Activated effector memory CD4-positive, alpha-beta T cell treated with Interleukin-2 at 50 U/mL for 16 hours (primary cell): Measurements from ENCODE around the gene PCDHGA5.
A peak's percentile ranks its signal among the peaks of the same experiment; 100 is the strongest.
"Not testable (repeated sequence)": the region's sequence is repeated elsewhere in the genome, so short reads cannot be mapped to it uniquely, and the experiment has no call there.

Experiments used
- DNase-seq: peaks from one replicate; pipeline ENCODE4 v3.0.0-alpha.2; 2020

The PCDHGA5 gene

DNA sequence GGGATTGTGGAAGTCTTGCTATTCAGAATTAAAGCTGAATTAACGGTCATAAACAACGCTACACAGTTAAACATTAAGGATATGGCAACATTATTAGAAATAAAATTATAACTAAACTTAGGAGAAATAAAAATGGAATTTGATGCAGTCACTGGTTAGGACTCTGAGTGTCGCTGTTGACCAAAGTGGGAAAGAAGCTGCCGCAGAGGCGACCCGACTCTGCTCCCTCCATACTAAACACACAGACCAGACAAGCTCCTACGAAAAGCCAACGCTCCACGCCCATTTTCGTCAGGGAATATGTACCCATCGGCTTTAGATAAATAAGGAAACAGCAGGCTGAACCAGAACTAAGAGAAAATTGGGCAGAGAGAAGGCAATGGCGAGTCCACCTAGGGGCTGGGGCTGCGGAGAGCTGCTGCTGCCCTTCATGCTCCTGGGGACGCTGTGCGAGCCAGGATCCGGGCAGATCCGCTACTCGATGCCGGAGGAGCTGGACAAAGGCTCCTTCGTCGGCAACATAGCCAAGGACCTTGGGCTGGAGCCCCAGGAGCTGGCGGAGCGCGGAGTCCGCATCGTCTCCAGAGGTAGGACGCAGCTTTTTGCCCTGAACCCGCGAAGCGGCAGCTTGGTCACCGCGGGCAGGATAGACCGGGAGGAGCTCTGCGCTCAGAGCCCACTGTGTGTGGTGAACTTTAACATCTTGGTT lies at the start of gene PCDHGA5:
Gene PCDHGA5, plus strand, starts transcription at position 211 of the 709 bp plus-strand sequence. Its CDS starts 169 bp downstream, at position 380.
- no peak for DNase-seq

DNA sequence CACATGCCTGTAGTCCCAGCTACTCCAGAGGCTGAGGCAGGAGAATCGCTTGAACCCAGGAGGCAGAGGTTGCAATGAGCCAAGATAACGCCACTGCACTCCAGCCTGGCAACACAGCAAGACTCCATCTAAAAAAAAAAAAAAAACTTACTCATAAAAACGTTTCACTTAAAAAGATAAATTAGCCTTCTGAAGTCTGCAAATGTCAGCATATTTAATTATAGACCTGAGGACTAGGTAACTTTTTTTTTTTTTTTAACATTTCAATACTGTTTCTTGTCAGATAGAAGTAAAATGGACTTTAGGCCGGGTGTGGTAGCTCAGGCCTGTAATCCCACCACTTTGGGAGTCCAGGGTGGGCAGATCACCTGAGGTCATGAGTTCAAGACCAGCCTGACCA lies 47.0 kb upstream of the PCDHGA5 start:
- DNase-seq = not testable (repeated sequence)

DNA sequence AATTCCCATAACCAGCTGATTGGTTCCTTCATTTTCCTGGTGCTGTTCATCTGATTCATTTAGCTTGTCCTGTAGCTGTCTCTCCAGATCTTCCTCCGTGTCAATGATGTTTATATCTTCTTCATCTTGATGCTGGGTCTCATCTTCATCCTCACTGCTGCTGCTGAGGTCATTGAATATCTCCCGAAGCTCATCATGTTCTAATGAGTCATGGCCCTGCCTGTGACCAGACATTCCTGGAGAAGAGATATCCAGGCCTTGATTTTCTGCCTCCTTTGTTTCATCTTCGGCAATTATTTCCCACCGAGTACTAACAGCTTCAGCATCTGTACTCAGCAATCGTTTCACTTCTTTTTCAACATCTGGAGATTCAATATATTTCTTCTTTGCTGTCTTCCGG lies 44.8 kb upstream of the PCDHGA5 start:
- DNase-seq = no peak

DNA sequence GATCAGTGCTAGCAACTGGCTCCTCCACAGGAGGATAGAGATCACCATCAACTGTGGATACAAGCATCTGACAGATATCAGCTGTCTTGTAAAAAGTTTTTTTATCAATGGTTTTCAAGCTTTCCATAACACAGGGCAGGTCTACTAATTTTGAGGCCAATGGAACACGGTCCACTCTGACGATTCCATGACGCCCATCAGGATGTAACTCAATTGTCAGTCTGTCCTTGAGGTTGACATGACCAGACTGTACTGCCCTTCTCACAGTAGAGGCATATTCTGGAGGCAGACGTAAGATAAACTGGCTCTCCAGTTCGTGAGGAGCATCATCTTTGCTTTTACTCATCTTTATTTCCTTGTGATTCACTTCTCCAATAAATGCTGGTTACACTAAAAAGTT lies 44.3 kb upstream of the PCDHGA5 start:
- DNase-seq = no peak

DNA sequence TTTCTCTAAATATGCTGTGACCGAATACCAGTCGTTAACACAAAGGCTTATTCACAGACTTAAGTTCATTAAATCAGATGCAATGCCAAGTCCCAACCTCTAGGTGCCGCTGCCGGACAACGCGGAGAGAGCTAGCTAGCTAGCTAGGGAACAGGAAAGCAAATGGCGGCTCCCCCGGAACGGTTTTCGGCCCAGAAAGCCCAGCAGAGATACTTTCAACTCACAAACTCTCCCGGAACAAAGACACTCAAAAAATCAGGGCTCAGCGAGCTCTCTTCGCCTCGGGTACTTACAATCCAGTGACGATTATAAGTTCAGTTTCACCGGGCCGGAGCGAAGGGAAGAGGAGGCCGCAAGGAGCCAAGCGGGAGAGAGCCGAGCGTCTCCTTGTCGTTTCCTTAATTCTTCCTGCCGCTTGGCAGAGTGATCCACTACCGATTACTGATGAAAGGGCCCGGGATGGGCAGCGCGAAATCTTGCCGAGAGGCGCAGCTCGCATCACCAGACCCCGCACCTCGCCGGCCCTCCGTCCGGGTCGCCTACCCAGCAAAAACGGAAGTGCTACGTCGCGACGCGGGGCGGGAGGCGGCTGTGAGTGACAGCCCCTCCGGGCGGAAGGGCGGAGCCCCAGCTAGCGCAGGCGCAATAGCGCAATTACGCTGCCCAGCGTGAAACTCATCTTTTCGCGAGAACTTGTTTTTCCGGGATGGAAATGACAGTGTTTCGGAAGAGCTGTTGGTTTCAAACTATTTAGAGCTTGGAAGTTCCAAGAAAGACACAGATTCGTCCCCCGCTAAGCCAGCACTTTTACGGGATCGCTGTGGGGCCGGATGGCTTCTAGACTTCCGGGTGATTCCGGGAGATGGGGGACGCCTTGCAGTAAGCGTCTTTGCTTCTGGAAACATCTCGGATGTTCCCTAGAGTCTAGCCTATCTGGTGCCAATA lies 43.5 kb upstream of the PCDHGA5 start, which contains the start of gene TAF7:
Gene TAF7, minus strand, starts transcription at position 560 of the 945 bp plus-strand sequence. CDS start 740 bp downstream, outside the sequence.
- DNase-seq = peak; percentile 87

DNA sequence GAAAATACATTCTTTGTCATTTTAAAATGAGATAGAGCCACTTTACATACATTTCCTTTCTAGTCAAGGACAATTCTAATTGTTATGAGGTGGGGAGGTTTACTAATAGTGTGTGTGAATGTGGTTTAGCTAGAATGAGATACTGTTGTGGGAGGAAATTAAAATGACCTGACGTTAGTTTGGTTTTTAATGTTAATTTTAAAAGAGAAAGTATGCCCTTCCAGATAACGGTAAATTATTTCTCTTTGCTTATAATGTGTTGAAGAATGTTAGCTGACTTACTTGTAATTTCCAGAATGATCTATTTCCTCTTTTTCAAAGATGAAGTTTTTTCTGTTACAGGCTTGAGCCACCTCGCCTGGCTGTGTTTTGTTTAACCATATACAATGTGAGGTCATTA lies 41.7 kb upstream of the PCDHGA5 start:
- DNase-seq = no peak

DNA sequence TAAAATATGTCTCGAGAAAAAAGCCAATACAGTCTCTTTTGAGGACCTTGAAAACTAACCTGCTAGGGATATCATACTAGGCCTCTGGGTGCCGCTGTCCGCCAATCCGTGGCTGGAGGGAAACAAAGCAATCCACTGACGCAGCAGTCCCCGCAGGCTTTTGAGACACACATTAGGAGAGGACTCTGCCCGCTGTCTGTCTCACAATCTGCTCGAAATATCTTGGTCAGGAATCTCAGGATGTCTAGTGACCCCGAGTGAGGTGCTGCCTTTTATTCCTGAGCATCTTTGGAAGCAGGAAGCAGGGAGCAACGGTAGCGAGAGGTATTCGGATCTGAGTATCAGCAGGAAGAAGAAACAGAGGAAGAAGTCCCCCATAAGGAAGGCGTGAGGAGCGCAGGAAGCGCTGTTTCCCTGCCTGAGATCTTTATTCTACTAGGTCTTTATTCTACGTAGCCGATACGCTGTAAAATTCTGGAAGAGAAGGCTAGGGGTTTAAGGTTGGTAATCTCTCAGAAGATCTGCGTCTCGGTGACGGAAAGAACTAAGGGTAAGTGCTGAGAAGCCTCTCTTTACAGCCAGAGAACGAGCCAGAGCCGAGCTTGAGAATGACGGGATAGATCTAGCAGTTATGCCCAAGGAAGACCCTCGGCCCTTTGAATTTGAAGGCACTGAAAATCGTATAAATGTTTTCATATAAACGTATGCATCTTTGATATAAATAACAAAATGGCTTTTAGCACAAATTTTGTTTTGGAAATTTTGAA lies 37.7 kb upstream of the PCDHGA5 start:
- DNase-seq = peak; percentile 64

DNA sequence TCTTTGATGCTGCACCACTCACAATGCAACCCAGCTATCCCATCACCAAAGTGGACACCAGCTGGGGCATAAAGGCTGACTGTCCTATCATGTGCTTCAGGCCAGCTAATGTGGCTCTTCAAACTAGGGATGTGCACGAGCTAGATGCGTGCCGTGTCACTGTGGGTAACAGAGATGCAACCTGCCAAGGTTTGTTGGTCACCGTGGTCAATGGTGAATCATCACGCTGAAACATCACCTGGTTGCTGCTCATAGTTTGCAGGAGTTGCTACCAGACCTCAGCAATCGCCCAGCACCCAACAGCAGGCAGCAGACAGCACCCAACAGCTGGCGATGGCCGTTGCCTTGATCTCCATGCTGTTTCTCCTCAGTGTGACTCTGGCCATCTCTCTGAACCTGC lies 35.7 kb upstream of the PCDHGA5 start:
- DNase-seq = no peak

DNA sequence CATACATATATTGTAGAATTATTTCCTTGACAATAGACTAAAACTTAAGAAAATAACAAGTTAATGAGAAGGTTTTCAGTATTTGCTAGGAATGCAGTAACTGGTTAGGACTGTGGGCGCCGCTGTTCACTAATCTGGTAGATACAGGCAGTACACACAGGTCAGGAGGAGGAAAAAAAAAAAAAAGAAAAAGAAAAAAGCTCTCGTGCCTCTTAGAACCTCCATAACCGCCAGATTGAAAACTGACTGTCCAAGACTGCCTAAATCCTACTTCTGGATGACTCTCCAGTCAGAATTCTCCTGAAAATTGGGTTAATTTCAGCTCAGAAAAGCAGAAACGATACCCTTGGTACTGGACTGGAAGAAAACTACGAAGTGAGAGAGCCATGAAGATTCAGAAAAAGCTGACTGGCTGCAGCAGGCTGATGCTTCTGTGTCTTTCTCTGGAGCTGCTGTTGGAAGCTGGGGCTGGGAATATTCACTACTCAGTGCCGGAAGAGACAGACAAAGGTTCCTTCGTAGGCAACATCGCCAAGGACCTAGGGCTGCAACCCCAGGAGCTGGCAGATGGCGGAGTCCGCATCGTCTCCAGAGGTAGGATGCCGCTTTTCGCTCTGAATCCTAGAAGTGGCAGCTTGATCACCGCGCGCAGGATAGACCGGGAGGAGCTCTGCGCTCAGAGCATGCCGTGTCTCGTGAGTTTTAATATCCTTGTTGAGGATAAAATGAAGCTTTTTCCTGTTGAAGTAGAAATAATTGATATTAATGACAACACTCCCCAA lies 33.5 kb upstream of the PCDHGA5 start, which contains the start of gene PCDHGA1:
Gene PCDHGA1, plus strand, starts transcription at position 216 of the 782 bp plus-strand sequence.
- no peak for DNase-seq

DNA sequence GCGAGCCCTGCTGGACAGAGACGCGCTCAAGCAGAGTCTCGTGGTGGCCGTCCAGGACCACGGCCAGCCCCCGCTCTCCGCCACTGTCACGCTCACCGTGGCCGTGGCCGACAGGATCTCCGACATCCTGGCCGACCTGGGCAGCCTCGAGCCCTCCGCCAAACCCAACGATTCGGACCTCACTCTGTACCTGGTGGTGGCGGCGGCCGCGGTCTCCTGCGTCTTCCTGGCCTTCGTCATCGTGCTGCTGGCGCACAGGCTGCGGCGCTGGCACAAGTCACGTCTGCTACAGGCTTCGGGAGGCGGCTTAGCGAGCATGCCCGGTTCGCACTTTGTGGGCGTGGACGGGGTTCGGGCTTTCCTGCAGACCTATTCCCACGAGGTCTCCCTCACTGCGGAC lies 31.4 kb upstream of the PCDHGA5 start:
- not testable (repeated sequence) for DNase-seq

DNA sequence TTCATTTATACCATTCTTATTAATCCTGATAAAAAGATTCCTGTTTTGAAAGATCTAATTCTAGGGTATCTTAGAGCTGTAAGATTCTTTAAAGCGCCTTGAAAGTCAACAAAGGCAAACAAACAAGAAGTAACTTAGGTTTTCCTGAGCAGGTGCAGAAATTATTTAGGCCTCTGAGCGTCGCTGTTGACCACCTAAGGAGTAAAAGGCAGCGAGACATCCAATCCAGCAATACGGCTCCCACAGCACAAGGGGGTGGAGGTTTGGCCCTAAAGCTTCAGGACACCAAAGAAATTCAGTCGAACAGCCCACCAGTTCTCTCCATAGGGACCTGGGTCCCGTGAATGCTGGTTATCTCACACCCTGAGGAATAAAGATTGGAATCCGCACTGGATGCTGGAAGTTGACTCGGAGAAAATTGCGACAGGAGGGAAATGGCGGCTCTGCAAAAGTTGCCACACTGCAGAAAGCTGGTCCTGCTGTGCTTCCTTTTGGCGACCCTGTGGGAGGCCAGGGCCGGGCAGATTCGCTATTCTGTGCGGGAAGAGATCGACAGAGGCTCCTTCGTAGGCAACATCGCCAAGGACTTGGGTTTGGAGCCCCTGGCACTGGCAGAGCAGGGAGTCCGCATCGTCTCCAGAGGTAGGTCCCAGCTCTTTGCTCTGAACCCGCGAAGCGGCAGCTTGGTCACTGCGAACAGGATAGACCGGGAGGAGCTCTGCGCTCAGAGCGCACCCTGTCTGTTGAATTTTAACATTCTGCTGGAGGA lies 25.2 kb upstream of the PCDHGA5 start, which contains the start of gene PCDHGA2:
Gene PCDHGA2, plus strand, starts transcription at position 223 of the 769 bp plus-strand sequence.
- no peak for DNase-seq

DNA sequence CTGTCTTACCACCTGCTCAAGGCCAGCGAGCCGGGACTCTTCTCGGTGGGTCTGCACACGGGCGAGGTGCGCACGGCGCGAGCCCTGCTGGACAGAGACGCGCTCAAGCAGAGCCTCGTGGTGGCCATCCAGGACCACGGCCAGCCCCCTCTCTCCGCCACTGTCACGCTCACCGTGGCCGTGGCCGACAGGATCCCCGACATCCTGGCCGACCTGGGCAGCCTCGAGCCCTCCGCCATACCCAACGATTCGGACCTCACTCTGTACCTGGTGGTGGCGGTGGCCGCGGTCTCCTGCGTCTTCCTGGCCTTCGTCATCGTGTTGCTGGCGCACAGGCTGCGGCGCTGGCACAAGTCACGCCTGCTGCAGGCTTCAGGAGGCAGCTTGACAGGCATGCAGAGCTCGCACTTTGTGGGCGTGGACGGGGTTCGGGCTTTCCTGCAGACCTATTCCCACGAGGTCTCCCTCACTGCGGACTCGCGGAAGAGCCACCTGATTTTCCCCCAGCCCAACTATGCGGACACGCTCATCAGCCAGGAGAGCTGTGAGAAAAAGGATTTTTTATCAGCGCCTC lies 23.1 kb upstream of the PCDHGA5 start:
- not testable (repeated sequence) for DNase-seq

DNA sequence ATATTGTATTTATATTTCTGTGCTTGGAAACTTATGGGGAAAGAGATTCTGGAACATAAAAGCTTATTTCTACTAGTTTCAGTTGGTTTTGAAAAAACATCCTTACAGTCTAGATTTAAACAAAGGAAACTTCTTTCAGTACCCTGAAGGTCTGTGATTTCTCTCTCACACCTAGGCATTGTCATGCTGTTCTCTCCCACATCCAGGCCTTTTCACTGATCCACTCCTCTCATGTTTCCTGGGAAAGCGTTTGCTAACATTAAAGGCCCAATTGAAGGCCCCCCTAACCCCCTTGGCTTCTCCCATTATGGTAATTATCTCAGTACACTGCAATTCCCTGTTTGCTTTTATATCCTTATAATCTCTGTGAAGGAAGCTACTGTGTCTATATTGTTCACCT lies 21.2 kb upstream of the PCDHGA5 start:
- DNase-seq = no peak

DNA sequence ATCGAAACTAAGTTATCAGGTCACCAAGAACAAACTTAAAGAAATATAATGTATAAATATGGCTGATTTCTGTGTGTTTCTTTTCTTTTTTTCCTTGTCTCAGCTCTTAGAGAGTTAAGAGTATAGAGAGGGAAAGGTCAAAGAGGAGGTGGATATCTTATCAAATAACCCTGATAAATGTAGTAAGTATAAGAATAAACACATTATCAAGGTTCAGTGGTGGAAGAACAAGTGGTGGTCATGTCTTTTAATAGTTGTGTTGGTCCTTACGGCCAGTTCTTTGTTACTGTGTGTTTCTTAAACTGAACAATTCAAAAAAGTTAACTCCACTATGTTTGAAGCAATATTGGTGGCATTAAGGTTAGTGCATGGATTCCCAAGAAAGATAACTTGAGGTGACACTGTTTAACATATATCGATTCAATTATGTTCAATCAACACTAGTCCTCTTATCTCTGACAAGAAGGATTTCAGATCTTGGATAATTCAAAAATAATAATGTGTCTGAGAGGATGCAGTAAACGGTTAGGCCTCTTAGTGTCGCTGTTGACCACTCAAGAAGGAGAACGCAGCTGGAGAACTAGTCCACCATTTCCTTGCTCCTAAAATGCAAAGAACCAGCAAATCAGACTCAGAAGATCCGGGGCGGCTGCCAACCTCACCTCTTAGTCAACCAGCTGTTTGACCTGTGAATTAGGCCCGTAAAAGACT lies 20.6 kb upstream of the PCDHGA5 start, which contains the start of gene PCDHGA3:
Gene PCDHGA3, plus strand, starts transcription at position 588 of the 711 bp plus-strand sequence. CDS start 205 bp downstream, outside the sequence.
- no peak for DNase-seq

DNA sequence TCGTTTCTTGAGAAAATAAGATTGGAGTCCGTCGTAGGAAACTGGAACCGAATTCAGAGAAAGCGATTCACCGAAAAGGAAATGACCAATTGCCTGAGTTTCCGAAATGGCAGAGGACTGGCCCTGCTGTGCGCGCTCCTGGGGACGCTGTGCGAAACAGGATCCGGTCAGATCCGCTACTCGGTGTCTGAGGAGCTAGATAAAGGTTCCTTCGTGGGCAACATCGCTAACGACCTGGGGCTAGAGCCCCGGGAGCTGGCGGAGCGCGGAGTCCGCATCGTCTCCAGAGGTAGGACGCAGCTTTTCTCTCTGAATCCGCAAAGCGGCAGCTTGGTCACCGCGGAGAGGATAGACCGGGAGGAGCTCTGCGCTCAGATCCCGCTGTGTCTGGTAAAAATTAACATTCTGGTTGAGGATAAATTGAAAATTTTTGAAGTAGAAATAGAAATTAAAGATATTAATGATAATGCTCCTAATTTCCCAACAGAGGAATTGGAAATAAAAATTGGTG lies 20.0 kb upstream of the PCDHGA5 start:
- DNase-seq = no peak

DNA sequence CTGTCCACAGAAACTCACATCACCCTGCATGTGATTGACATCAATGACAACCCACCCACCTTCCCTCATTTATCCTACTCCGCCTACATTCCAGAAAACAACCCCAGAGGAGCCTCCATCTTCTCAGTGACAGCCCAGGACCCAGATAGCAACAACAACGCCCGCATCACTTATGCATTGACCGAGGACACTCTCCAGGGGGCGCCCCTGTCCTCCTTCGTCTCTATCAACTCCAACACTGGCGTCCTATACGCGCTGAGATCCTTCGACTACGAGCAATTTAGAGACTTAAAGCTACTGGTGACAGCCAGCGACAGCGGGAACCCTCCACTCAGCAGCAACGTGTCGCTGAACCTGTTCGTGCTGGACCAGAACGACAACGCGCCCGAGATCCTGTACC lies 18.6 kb upstream of the PCDHGA5 start:
- DNase-seq = no peak

DNA sequence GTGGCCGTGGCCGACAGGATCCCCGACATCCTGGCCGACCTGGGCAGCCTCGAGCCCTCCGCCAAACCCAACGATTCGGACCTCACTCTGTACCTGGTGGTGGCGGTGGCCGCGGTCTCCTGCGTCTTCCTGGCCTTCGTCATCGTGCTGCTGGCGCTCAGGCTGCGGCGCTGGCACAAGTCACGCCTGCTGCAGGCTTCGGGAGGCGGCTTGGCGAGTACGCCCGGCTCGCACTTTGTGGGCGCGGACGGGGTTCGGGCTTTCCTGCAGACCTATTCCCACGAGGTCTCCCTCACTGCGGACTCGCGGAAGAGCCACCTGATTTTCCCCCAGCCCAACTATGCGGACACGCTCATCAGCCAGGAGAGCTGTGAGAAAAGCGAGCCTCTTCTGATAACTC lies 17.9 kb upstream of the PCDHGA5 start:
- DNase-seq = not testable (repeated sequence)

DNA sequence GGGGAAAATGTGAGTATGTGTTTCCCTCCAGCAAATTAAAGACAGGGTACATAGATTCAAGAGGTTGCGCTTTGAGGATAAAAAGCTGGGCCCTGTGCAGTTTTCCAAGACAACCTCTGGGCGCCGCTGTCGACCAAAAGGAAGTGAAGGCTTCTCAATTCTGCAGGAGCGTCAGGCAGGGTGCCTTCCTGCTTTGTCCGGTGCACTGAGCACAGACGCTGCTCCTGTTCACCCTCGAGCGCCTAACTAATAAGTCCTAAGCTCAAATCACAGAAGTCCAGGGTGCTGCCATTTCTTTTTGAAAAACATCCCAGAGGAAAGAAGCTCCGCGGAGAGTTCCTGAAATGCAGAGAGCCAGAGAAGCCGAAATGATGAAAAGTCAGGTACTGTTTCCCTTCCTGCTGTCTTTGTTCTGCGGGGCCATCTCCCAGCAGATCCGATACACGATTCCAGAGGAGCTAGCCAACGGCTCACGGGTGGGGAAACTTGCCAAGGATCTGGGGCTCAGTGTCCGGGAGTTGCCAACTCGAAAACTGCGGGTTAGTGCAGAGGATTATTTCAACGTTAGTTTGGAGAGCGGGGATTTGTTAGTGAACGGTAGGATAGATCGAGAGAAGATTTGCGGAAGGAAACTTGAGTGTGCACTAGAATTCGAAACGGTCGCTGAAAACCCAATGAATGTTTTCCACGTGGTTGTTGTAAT lies 13.9 kb upstream of the PCDHGA5 start, which contains the start of gene PCDHGB1:
Gene PCDHGB1, plus strand, starts transcription at position 183 of the 703 bp plus-strand sequence. Its CDS starts 162 bp downstream, at position 345.
- peak; percentile 7 for DNase-seq

DNA sequence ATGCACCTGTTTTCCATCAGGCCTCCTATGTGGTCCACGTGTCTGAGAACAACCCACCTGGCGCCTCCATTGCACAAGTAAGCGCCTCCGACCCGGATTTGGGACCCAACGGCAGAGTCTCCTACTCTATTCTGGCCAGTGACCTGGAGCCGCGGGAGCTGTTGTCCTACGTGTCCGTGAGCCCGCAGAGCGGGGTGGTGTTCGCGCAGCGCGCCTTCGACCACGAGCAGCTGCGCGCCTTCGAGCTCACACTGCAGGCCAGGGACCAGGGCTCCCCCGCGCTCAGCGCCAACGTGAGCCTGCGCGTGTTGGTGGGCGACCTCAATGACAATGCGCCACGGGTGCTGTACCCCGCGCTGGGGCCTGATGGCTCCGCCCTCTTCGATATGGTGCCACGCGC lies 12.4 kb upstream of the PCDHGA5 start:
- DNase-seq = no peak
